DMS79 (cell line): ENCODE measurements around the gene C5orf63.
"Not testable (repeated sequence)": the region's sequence is repeated elsewhere in the genome, so short reads cannot be mapped to it uniquely, and the experiment has no call there.

Experiments
- DNase-seq: peaks from one replicate; lab custom pipeline; 2025; lab: John Stamatoyannopoulos, UW

The C5orf63 gene

DNA sequence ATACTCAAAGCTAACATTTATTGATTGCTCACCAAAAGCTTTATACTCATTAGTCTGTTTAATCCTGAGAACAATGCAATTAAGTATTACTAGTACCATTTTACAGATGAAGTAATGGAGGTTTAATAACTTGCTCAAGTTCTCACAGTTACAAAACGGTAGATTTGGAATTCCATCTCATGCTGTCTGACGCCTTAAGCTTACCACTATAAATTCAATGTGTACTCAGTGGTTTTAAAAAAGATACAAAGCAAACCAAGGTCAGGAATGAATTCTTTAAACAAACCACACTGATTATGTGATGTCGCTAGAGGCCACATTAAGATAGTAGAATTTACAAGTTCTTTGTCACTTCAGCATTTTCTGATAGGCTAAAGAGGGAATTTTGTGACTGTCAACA, 1.2 kb upstream of the C5orf63 start:
- no peak for DNase-seq

DNA sequence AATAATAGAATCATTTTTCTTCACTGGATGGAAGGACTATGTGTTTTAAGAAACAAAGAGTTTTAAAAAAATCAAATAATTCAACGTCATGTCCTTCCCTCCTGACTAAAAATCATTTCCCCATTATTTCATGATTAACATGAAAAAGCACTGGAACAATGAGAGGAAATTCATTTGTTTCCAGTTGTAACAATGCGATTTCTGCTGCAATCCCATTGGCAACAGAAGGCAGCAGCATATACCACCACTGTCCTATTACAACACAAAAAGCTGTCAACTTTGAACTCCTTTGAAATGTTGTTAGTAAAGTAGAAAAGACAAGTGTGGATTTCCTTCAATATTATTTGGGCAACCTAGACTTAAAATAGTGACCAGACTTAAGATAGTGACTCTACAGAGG, 3.1 kb downstream of the C5orf63 start:
- DNase-seq = no peak

DNA sequence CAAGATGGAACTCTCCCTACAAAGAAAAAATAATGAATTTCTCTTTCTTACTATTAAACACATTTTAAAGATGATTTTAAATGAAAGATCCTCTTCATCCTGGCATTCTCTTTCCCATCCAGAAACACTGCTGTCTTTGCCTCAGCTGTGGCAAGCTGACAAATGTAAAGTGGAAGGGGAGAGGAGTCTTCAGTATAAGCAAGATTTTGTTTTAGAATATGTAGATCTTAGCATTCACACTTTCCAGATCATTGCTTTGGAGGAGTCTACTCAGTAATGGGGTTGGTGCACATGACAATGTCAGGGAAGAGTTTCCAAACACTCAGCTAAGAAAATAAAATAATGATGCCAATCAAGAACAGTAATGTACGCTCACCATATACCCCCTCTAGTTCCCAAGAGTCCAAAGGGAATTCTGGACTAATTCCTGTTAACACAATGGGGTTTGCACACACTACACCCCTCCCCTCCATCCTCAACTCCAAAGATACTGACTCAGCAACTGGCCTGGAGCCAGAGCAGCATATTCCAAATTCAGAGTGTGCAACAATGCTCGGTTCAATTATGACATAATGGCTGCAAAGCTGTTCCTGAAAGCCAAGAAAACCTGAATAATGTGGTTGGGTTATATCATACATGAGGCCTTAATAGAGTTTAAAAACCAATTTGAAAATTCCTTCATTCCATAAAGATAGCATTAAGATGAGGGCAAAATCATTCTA, 4.6 kb downstream of the C5orf63 start:
- no peak for DNase-seq

- no peak for DNase-seq
Observed at GRCh38 chr5:127066721-127067120, 6.6 kb downstream of the C5orf63 start.

GRCh38 chr5:127064253-127064840, 9.0 kb downstream of the C5orf63 start:
- DNase-seq = no peak

DNA sequence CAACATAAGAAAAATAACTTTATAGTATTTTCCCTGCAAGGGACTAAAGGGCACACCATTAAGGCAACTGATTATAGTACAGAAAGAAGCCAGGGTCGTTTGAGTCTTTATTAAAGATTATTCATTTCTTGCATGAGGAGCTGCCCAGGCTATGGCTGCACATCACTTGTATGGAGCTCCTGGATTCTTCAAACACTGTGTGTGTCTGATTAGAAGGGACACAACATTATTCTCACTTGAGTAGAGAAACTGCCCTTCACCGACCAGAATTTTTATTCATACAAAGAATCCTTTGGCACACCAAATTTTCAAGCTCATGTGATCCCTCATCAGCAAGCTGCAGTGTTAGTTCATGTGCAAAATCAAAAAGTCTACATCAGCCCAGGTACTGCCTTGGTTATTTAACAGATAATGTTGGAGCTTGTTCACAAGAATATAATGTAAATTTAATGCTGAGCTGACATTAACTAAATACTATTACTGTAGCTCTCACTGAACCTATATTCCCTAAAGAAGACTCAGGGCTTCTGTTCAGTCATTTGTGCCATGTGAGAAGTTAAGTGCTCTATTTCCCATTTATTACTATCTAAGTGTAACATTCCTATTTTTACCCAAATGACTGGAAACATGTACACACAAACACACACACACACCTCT, 9.9 kb downstream of the C5orf63 start:
- no peak for DNase-seq

GRCh38 chr5:127061956-127062355, 11.3 kb downstream of the C5orf63 start:
- no peak for DNase-seq

- no peak for DNase-seq
Observed at GRCh38 chr5:127061537-127061936, 11.8 kb downstream of the C5orf63 start.

DNA sequence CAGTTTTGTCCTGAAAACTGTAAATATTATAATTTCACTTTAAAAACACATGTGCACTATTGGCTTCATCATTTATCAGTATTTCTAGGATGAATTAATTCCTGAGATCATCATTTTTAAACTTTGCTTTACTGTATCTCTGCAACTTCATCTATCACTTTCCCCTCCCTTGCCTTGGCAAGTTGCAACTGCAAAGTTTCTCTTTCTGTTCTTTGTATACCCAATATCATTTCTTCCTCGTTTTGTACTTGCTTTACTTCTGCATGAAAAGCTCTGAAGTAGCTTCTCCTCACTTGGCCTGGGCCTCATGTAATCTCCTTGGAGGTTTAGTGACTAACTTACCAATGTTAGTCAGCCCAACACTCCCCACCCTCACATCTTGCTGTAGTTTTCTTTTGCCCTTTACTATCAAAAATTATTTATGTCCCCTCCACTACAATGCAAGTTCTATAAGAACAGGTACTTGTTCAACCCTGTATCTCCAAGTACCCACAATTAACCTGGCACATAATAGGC, 12.8 kb downstream of the C5orf63 start:
- DNase-seq = no peak

GRCh38 chr5:127056896-127057295, 16.4 kb downstream of the C5orf63 start:
- no peak for DNase-seq

GRCh38 chr5:127055880-127056653, 17.2 kb downstream of the C5orf63 start:
- no peak for DNase-seq

DNA sequence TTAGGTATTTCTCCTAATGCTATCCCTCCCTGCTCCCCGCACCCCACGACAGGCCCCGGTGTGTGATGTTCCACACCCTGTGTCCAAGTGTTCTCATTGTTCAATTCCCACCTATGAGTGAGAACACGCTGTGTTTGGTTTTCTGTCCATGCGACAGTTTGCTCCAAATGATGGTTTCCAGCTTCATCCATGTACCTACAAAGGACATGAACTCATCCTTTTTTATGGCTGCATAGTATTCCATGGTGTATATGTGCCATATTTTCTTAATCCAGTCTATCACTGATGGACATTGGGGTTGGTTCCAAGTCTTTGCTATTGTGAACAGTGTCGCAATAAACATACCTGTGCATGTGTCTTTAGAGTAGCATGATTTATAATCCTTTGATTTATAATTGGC, 19.8 kb downstream of the C5orf63 start:
- DNase-seq = not testable (repeated sequence)

DNA sequence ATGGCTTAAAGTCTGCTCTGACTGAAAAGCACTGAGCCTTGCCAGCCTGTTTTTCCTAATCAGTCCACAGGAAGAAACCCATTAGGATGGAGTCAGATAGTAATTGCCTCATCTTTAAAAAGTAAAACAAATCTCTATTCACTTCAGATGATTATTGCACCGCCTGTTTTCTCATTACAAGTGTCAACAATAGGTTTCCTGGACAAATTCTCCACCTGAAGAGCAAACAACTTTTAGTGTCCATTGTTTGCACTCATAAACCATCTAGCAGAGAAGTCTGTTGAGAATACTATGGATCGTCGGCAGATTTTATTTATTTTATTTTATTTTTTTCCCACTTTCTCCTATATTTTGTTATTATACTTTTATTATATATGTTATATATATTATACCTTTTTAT, 20.3 kb downstream of the C5orf63 start:
- DNase-seq = no peak

DNA sequence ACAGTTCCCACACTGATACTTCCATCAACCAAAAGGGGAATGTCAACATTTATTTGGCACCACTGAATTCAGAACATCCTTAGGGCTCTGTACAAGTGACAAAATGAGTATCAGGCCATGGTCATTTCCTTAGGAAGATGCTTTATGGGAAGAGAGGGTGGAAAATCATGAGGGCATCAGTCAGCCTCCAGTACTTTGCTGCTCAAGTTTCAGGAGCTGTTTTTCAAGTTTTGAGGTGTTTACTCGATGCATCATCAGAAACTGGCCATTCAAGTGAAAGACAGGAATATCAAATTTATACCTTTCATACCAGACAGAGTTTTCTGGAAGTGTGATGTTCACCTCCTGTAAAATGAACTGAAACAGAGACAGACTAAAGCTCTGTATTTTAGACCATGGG, 21.7 kb downstream of the C5orf63 start:
- DNase-seq = no peak

GRCh38 chr5:127046343-127047072, 26.8 kb downstream of the C5orf63 start:
- no peak for DNase-seq

DNA sequence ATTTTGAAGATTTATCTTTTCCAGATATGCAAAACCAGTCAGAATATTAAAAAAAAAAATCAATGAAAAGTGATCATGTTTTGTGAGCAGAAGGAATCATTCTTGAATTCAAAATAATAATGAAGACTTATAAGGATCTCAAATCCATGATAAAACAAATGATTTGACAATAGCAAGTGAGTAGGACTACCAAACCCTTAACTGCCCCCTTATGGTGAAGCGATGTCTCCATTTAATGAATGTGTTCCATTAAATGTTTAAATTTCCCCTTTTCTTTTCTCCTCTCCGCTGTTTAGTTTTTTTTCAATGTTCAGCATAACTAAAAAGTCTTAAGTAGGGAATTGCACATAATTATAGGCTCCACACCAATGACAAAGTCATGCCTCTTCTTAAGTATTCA, 30.7 kb downstream of the C5orf63 start:
- no peak for DNase-seq

DNA sequence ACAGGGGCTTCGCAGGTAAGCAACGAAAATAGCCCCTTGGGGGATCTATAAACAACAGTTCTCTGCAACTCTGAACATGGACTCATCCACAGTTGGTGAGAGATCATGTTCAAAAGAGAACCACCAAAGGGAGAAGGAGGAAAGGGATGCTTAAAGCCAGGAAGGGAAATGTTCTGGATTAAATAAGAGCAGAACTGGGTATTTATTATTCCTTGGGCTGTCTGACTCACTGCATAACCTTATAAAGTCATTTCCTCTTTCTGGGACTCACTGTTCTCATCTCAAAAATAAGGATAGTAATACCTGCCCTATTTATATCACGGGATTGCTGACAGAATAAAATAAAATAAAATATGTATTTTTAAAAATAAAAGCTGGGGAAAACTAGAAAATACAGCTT, 31.7 kb downstream of the C5orf63 start:
- DNase-seq = no peak

GRCh38 chr5:127040796-127041520, 32.3 kb downstream of the C5orf63 start:
- DNase-seq = peak; percentile 77

DNA sequence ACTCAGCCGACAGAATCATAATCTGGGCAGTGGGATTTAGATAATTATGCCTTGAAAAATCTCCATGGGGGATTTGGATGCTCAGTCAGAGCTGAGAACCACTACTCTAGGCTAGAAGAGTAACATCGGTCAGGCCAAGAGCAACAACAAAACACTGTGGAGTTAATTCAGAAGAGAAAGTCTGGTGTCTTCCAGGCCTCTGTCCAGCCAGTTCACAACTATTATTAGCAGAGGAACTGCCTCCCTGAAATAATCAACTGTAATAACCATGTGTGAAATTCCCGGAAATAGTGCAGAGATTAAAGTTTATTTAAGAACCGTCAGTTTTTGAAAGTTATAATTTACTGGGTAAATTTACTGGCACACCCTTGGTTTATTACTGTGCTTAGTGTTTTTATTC, 34.8 kb downstream of the C5orf63 start:
- DNase-seq = no peak

GRCh38 chr5:127031863-127032232, 41.5 kb downstream of the C5orf63 start:
- DNase-seq = no peak
